NCI-H226 (cell line): ENCODE measurements around the gene TCERG1L.

Experiments
- DNase-seq: peaks from one replicate; pipeline ENCODE4 v3.0.0-alpha.2; 2015

The TCERG1L gene

DNA sequence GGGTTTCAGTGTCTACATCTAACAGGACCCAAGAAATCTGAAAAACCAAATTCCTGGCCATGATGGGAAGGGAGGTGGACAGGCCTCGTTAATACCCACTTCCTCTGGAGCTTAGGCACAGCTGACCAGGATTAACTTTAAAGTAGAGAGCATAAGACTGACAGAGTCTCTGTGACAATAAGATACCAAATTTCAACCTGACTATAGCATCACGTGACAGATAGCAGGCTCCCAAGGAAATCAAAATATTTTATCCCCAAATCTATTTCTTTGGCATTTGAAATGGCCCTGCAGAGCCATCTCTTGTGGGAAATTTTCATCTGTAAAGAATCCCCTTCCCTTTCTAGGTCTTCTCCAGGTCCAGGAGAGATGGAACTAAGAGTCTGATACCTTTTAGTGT lies 258.3 kb downstream of the TCERG1L start:
- no peak for DNase-seq

DNA sequence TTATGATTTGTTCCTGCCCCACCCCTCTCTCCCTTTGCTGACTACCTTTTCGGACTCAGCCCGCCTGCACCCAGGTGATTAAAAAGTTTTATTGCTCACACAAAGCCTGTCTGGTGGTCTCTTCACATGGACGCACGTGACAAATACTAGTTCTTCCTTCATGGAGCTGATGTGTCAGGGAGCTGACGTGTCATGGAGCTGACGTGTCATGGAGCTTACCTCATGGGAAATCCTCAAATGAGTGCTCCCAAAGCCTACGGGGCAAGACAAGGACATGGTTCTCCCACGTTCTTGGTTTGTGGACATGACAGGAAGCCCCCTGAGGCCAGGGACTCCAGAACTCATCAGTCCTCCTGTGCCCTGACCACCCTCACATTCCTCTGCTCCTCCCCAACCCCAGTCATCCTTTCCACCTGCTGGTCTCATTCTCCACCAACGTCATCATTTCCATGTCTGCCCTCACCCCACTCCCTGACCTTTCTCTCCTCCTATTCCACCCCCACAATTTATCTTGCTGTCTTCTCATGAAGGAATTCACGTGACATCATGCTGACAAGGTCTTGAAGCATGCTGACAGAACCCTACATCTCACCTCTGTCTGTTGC lies 261.3 kb downstream of the TCERG1L start:
- no peak for DNase-seq

DNA sequence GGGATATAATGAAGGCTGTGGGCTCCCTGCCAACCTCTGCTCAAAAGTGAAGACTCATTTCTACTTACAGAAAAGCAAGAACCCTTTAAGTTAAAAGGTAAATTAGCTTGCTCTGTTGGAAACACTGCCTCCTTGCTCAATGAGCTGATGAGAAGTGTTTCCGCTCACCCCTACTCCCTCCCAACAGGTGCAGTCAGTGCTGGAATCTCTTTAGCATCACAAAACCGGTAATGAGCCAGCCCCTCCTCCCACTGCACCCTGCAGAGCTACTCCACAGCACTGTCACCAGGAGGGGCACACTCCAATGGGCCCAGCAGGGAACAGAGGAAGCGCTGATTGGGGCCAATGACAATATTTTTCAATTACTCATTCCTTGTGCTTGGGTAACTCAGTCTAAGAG lies 262.5 kb downstream of the TCERG1L start:
- DNase-seq, result no peak

DNA sequence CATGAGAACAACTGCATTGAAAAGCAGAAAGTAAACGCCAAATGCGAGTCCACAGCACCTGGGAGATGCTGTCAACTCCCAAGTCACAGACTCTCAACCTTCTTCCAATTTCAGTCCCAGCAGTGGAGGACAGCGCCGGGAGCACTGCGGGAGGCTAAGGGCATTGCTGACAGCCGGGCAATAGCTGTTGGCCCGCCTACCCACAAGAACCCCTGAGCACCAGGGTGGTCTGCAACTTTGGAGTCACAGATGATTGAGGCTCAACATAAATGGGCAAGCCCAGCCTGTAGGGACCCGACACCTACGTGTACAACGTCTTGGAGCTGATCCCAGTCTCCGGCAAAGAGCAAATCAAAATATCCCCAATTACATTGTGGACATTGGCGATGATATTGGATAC lies 262.9 kb downstream of the TCERG1L start:
- DNase-seq, result no peak

DNA sequence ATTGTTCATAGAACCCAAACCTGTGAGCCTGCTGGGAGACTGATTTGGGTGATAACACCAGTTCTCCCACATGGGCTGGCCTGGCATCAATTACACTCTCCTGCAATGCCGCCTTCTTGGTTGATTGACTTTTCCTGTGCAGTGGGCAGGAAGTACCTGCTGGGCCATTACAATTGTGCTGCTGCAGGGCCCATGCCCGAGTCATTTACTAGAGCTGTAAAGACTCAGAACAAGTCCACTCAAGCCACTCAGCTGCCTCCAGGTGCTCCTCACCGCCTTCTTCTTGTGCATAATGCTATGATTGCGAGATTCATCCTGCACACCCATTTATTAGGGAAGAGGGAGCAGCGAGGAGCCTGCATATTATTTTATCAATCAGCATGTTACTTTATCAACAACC lies 264.0 kb downstream of the TCERG1L start:
- no peak for DNase-seq

DNA sequence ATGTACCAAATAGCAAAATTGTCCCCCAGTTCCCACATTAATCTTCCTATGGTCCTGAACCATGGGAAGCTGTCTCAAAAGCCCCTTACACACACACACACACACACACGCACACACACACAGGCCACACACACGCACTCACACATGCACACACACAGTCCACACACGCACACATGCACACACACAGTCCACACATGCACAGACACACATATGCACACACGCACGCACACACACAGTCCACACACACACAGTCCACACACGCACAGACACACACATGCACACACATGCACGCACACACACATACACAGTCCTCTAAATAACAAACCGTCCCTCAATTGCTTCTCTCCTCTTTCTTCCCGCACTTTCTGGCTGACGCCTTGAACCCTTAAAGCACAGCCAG lies 265.3 kb downstream of the TCERG1L start:
- DNase-seq, result no peak

DNA sequence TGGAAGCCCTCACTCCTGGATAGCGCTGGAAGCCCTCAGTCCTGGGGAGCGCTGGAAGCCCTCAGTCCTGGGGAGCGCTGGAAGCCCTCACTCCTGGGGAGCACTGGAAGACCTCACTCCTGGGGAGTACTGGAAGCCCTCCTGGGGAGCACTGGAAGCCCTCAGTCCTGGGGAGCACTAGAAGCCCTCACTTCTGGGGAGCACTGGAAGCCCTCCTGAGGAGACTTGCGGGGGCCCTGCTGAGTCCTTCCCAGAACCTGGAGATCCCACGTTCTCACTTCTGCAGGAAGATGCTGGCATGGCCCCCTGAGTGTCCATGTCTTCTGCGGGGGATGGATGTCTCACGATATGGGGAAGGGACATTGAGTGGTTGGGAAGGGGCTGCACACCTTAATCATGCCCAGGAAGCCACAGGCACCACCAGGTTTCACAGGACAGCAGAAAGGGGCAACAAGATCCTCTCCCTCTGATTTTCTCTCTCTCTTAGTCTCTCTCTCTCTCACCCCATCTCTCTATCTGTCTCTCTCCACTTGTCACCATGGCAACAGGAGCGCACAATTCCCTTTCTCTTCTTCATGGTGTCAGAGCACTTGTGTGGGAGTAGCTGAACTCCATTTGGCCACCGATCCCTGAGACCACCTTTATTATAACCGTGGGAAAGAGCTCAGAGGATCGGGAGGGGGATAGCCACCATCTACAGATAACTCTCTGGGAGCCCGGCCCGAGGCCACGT lies 267.0 kb downstream of the TCERG1L start:
- DNase-seq, result no peak

DNA sequence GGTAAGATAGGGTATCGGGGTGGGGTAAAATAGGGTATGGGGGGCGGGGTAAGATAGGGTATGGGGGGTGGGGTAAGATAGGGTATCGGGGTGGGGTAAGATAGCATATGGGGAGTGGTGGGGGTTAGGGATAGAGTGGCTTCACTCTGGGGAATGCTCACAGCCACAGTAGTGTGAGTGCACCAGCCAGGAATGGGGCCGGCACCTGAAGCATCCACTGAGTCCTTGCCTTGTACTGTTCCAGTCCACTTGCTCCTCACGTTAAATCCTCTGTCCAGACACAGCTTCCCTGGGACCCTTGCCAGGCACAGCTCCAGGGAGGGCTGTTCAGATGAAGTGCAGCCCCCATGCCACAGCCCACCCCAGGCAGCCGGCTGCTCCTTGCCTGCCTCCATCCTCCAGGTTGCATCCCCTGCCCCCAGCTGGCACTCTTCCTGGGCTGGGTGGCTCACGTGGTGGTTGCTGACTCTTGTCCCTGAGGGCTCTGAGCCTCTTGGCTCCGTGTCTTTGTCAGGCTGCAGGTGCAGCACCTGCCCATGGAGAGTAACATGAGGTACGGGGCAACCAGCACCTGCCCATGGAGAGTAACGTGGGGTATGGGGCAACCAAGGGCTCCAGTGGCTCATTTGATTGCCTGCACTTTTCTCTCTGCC lies 268.4 kb downstream of the TCERG1L start:
- no peak for DNase-seq
